ENCODE data around the gene TGFBR2. TPM values are rescaled to one million over a fixed set of nuclear protein-coding genes. Genes with fewer than 3 reads are reported as not detected.
A peak's percentile ranks its signal among the peaks of the same experiment; 100 is the strongest.

The TGFBR2 gene
- total RNA-seq, 1 donor from 2014 or later = 26.1 TPM

DNA sequence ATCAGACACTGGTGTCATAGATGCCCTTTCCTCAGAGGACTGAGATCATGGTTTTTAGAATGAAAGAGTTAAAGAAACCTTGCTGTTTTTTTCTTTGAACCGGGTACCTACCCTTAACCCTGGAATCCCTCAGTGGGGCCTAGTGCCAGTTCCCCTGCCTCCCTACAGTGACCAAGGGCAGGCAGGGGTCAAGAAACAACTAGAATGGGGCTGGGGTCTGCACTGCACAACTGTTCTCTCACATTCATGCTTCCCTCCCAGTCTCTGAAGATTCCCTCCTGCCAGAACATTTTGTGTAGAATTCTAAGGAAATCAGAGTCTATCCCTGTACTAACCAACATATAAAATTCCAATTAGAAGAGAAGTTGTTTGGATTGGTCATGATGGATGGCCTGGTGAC is 47.9 kb downstream of the TGFBR2 start:
- H3K4me3 Mint-ChIP-seq = no peak overlapping the region
- TF ChIP-seq, protein P1, sequence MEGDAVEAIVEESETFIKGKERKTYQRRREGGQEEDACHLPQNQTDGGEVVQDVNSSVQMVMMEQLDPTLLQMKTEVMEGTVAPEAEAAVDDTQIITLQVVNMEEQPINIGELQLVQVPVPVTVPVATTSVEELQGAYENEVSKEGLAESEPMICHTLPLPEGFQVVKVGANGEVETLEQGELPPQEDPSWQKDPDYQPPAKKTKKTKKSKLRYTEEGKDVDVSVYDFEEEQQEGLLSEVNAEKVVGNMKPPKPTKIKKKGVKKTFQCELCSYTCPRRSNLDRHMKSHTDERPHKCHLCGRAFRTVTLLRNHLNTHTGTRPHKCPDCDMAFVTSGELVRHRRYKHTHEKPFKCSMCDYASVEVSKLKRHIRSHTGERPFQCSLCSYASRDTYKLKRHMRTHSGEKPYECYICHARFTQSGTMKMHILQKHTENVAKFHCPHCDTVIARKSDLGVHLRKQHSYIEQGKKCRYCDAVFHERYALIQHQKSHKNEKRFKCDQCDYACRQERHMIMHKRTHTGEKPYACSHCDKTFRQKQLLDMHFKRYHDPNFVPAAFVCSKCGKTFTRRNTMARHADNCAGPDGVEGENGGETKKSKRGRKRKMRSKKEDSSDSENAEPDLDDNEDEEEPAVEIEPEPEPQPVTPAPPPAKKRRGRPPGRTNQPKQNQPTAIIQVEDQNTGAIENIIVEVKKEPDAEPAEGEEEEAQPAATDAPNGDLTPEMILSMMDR (conservative IDR thresholded peaks at IDR 0.05) = no peak

DNA sequence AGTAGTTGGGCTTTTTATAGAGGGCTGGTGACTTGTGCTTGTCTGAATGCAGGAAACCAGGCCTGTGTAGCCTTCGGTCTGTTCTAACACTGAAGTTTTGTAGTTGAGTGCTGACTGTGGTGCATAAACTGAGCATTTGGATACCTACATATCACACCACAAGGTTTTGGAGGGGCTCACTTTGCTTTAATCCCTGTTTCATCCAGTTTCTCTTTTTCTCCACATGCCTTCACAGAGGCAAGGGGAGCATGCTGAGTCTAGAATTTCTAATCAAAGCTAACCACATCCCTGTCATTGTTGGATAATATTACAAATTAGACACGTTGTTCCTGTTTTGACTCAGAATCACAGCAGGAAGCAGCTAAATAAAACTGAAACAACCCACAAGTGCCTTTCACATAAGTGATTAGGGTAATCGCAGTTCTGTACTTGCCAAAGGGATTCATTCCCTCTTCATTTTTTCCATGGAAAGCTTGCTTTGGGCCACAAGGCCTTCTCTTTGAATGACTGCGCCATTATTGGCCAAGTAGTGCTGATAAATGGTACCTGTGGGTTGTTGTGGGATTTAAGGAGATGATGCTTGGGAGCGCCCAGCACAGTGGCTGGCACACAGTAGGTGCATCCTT is 48.9 kb downstream of the TGFBR2 start:
- peaks cover 22% of the 10 kb centered on the region for H3K4me1 Mint-ChIP-seq (ENCODE audit: unreplicated experiment)

More for the DNA sequence above, 47.9 kb downstream of the TGFBR2 start:
- peaks cover 69% of the 10 kb centered on the region for H3K36me3 Mint-ChIP-seq
- no peaks in the 10 kb centered on the region for H3K27me3 Mint-ChIP-seq
- no peaks in the 10 kb centered on the region for H3K9me3 Mint-ChIP-seq
- no peak for DNase-seq (ENCODE audit: extremely low spot score, unreplicated experiment)
- no peak overlapping the region for H3K27ac Mint-ChIP-seq
- peaks cover 22% of the 10 kb centered on the region for H3K4me1 Mint-ChIP-seq (ENCODE audit: unreplicated experiment)

DNA sequence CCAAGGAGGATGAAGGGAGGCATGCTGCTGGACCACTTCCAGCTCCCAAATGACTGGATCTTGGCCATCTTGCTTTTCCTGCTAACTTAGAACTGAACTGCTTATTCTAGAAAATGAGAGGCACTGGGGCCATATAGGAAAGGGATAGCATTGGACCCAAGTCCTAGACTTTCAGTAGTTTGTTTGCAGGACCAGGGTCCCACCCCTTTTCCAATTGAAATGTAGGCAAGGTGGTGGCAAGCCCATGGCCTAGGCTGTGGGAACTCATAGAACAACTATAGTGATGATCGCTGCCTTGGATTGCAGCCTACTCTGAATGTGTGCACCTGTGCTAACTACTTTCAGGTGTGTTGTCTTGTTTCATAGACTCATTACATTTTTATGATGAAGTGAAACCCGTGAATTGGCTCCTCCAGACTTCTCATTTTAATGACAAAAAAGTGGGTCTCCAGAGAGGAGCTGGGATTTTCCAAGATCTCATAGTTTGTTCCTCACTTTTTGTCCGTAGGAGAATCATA is 50.3 kb downstream of the TGFBR2 start:
- no peak overlapping the region for H3K4me3 Mint-ChIP-seq
- no peak overlapping the region for H3K27ac Mint-ChIP-seq

More for the DNA sequence above, 48.9 kb downstream of the TGFBR2 start:
- DNase-seq (ENCODE audit: extremely low spot score, unreplicated experiment) = no peak
- Mint-ChIP-seq H3K27ac (no peak overlapping the region), H3K36me3 (peaks cover 60% of the 10 kb centered on the region), H3K27me3 (no peaks in the 10 kb centered on the region), H3K9me3 (no peaks in the 10 kb centered on the region), H3K4me3 (no peak overlapping the region)
- TF ChIP-seq, protein P1 (conservative IDR thresholded peaks at IDR 0.05) = no peak

DNA sequence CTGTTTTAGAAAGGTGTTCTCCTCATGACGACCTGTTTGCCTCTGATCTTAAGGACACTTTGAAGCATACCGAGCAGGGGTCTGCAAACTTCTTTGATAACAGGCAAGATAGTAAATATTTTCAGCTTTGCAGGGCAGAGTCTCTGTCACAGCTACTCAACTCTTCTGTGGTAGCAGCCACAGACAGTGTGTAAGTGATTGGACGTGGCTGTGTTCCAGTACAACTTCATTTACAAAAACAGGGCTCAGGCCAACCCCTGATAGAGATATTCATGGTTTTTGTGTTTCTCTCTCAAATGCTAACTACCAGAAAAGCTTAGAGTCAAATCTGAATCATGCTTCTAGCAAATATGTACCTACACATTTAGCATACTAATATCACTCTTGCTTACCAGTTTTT is 51.5 kb downstream of the TGFBR2 start:
- TF ChIP-seq, protein P1 (conservative IDR thresholded peaks at IDR 0.05) = no peak
- Mint-ChIP-seq H3K9me3 (no peaks in the 10 kb centered on the region), H3K27me3 (peaks cover 3% of the 10 kb centered on the region), H3K27ac (no peak overlapping the region), H3K36me3 (peaks cover 62% of the 10 kb centered on the region), H3K4me1 (ENCODE audit: unreplicated experiment) (peaks cover 30% of the 10 kb centered on the region), H3K4me3 (no peak overlapping the region)
- no peak for DNase-seq (ENCODE audit: extremely low spot score, unreplicated experiment)

More for the DNA sequence above, 50.3 kb downstream of the TGFBR2 start:
- Mint-ChIP-seq H3K27me3 (no peaks in the 10 kb centered on the region), H3K4me1 (ENCODE audit: unreplicated experiment) (peaks cover 30% of the 10 kb centered on the region), H3K36me3 (peaks cover 60% of the 10 kb centered on the region), H3K9me3 (no peaks in the 10 kb centered on the region)
- TF ChIP-seq, protein P1 (conservative IDR thresholded peaks at IDR 0.05) = no peak
- no peak for DNase-seq (ENCODE audit: extremely low spot score, unreplicated experiment)

DNA sequence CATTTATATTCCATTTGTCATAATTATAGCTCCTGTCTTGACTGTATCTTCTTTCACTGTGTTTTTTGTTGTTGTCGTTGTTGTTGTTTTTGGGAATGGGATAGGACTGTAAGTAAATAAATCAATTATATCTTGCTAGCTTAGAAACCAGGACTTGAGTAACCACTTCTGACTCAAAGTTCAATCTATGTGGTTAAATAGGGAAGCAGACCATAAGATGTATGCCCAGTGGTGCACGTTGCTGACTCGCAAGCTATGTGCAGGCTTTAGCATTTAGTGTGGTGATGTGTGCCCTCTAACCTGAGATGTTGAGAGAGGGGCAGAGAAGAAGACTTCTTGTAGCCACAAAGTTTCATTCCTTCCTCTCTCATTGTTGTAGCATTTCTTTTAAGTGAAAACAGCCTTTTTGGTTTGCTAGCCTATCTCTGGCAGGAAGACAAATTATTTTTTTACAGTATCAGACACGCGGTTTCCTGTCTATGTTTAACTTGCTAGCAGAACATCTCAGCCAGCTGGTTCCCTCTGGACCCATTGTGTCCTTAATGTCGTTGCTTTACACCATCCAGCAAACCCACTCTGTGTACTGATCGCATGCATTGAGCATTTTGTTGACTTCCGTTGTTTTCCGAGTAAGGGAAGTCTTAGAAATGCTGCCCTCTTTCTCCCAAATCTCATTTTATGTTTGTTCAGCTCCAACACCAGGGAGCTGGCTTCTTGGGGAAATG is 52.1 kb downstream of the TGFBR2 start:
- Mint-ChIP-seq H3K9me3 (no peaks in the 10 kb centered on the region), H3K27ac (peak overlapping the region; percentile 38), H3K4me1 (ENCODE audit: unreplicated experiment) (peaks cover 33% of the 10 kb centered on the region), H3K27me3 (peaks cover 3% of the 10 kb centered on the region), H3K36me3 (peaks cover 61% of the 10 kb centered on the region), H3K4me3 (peak overlapping the region; percentile 29)
- TF ChIP-seq, protein P1 (conservative IDR thresholded peaks at IDR 0.05) = no peak
- DNase-seq (ENCODE audit: extremely low spot score, unreplicated experiment) = no peak
